Lower leg skin (tissue), 3 donors: Measurements from ENCODE around the gene DRG1.

Experiments
- CTCF ChIP-seq, 3 donors: fragments of 450-650 bp; IDR thresholded peaks; one replicate each; pipeline ENCODE4 v1.5.1; 2016; ENCODE audit warnings: antibody characterized with exemption in 3 of 3, mild to moderate bottlenecking in 3 of 3, moderate library complexity in 2 of 3
- POLR2A ChIP-seq, 2 donors: fragments of 450-650 bp; IDR thresholded peaks; one replicate each; pipeline ENCODE4 v1.6.1; 2016 to 2017; ENCODE audit warnings: antibody characterized with exemption in 2 of 2, mild to moderate bottlenecking in 1 of 2, moderate library complexity in 1 of 2

- TF ChIP-seq POLR2A (IDR thresholded peaks at IDR 0.05) (no peak), CTCF (IDR thresholded peaks at IDR 0.05) (no peak)
Measured at GRCh38 chr22:31447337-31447736, 47.9 kb downstream of the DRG1 start.
